ENCODE results near the gene FLNB.

The FLNB gene

DNA sequence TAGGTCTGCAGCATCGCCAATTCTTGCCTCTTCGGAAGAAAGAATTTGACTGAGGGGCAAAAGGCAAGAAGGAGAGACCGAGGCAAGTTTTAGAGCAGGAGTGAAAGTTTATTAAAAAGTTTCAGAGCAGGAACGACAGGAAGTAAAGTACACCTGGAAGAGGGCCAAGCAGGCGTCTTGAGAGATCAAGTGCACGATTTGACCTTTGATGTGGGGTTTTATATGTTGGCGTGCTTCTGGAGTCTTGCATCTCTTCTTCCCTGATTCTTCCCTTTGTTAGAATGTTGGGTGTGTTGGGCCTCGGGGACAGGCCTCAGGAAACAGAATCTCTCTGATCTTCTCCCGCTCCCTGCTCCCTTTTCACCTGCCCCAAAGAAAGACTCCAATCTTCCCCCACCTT is 40.6 kb upstream of the FLNB start:
- H3K9me3 ChIP-seq (ENCODE audit: control insufficient read depth, insufficient read depth, low read depth, low read length): no peaks in the 10 kb centered on the region
- TF ChIP-seq ZIC2 (tag by site-specific recombination; IDR thresholded peaks at IDR 0.05): no peak
- TF ChIP-seq SP2 (tag by site-specific recombination; IDR thresholded peaks at IDR 0.05): no peak
- no peak for TF ChIP-seq ZNF274 (IDR thresholded peaks at IDR 0.05; ENCODE audit: low read length)
- TF ChIP-seq ZNF274 (tag by site-specific recombination; IDR thresholded peaks at IDR 0.05; ENCODE audit: borderline replicate concordance): no peak
- no peak for TF ChIP-seq ZNF530 (tag by site-specific recombination; IDR thresholded peaks at IDR 0.05; ENCODE audit: low read depth)
- no peak for TF ChIP-seq ZNF624 (tag by site-specific recombination; IDR thresholded peaks at IDR 0.05)
- TF ChIP-seq ZNF354C (tag by site-specific recombination; IDR thresholded peaks at IDR 0.05; ENCODE audit: borderline replicate concordance, low read depth): no peak
- TF ChIP-seq ZNF324 (tag by site-specific recombination; IDR thresholded peaks at IDR 0.05): no peak
- no peak for TF ChIP-seq MZF1 (tag by site-specific recombination; IDR thresholded peaks at IDR 0.05; ENCODE audit: borderline replicate concordance)
- TF ChIP-seq ZNF747 (tag by site-specific recombination; IDR thresholded peaks at IDR 0.05): no peak
- no peak for TF ChIP-seq ZNF777 (tag by site-specific recombination; IDR thresholded peaks at IDR 0.05; ENCODE audit: borderline replicate concordance)
- TF ChIP-seq ZNF23 (tag by site-specific recombination; IDR thresholded peaks at IDR 0.05; ENCODE audit: borderline replicate concordance): no peak
- no peak for TF ChIP-seq SETDB1 (IDR thresholded peaks at IDR 0.05; ENCODE audit: insufficient read length, low read length)
- no peak overlapping the region for H3K4me3 ChIP-seq (ENCODE audit: low read depth, low read length)
- CTCF ChIA-PET: no interaction called here
- H3K27ac ChIP-seq (ENCODE audit: extremely low read depth, low read depth, low read length): no peak overlapping the region
- no peaks in the 10 kb centered on the region for H3K36me3 ChIP-seq (ENCODE audit: control insufficient read depth in 2 of 2, insufficient read depth in 1 of 2, low read length in 2 of 2)
- POLR2A ChIA-PET: no interaction called here
- H3K4me1 ChIP-seq (ENCODE audit: control insufficient read depth, insufficient read depth, low read length): no peaks in the 10 kb centered on the region

GRCh38 chr3:57968501-57968900 is 39.7 kb upstream of the FLNB start:
- TF ChIP-seq ZBTB21 (tag by site-specific recombination; IDR thresholded peaks at IDR 0.05): no peak
- TF ChIP-seq, protein P1, sequence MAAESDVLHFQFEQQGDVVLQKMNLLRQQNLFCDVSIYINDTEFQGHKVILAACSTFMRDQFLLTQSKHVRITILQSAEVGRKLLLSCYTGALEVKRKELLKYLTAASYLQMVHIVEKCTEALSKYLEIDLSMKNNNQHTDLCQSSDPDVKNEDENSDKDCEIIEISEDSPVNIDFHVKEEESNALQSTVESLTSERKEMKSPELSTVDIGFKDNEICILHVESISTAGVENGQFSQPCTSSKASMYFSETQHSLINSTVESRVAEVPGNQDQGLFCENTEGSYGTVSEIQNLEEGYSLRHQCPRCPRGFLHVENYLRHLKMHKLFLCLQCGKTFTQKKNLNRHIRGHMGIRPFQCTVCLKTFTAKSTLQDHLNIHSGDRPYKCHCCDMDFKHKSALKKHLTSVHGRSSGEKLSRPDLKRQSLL (tag by site-specific recombination; IDR thresholded peaks at IDR 0.05): no peak
- no peak for TF ChIP-seq ZNF704 (tag by site-specific recombination; IDR thresholded peaks at IDR 0.05)
- TF ChIP-seq ZNF114 (tag by site-specific recombination; IDR thresholded peaks at IDR 0.05): no peak
- no peak for TF ChIP-seq KLF7 (tag by site-specific recombination; IDR thresholded peaks at IDR 0.05; ENCODE audit: borderline replicate concordance)
- no peak for TF ChIP-seq ZNF202 (tag by site-specific recombination; IDR thresholded peaks at IDR 0.05; ENCODE audit: borderline replicate concordance)
- no peak for TF ChIP-seq ZNF146 (tag by site-specific recombination; IDR thresholded peaks at IDR 0.05)
- TF ChIP-seq ZNF629 (tag by site-specific recombination; IDR thresholded peaks at IDR 0.05): no peak
- H3K36me3 ChIP-seq (ENCODE audit: control insufficient read depth in 2 of 2, insufficient read depth in 1 of 2, low read length in 2 of 2): no peaks in the 10 kb centered on the region
- ChIA-PET POLR2A (no interaction called here), CTCF (no interaction called here)
- H3K27ac ChIP-seq (ENCODE audit: extremely low read depth, low read depth, low read length): no peak overlapping the region
- no peaks in the 10 kb centered on the region for H3K4me1 ChIP-seq (ENCODE audit: control insufficient read depth, insufficient read depth, low read length)
- H3K9me3 ChIP-seq (ENCODE audit: control insufficient read depth, insufficient read depth, low read depth, low read length): no peaks in the 10 kb centered on the region
- no peak overlapping the region for H3K4me3 ChIP-seq (ENCODE audit: low read depth, low read length)

DNA sequence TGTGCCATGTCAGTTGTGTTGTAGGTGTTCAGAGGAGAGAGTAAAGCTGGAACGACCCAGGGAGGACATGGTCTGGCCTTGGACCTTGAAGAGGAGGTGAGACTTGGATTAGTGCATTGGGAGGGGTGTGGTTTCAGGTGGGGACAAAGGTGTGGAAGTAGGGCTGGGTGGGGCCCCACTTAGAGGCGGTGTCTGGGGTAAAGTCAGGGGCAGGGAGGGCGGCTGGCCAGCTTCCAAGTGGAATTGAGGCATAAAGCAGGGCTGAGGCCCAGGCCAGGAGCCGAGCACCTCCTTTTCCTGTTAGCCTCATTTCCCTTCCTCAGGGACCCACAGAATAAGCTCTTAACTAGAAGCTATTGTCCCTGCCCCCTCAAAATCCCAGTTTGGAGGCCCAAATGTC is 36.2 kb upstream of the FLNB start:
- H3K9me3 ChIP-seq (ENCODE audit: control insufficient read depth, insufficient read depth, low read depth, low read length): no peaks in the 10 kb centered on the region
- TF ChIP-seq KLF9 (tag by site-specific recombination; IDR thresholded peaks at IDR 0.05; ENCODE audit: low read depth) (no peak), PRDM10 (tag by site-specific recombination; IDR thresholded peaks at IDR 0.05) (peak; percentile 60), ZNF768 (tag by site-specific recombination; IDR thresholded peaks at IDR 0.05) (no peak), KLF1 (tag by site-specific recombination; IDR thresholded peaks at IDR 0.05) (peak; percentile 86)
- POLR2A ChIA-PET: interaction anchor here (0.6 kb wide), 1 partner anchor 361 kb away, joined by 4 read pairs; the partner anchor contains the start of gene PXK
- H3K4me1 ChIP-seq (ENCODE audit: control insufficient read depth, insufficient read depth, low read length): no peaks in the 10 kb centered on the region
- CTCF ChIA-PET: interaction anchor here (1.4 kb wide), 1 partner anchor 9 kb away, joined by 4 read pairs; no protein-coding TSS in a partner anchor
- H3K4me3 ChIP-seq (ENCODE audit: low read depth, low read length): no peak overlapping the region
- H3K27ac ChIP-seq (ENCODE audit: extremely low read depth, low read depth, low read length): no peak overlapping the region
- H3K36me3 ChIP-seq (ENCODE audit: control insufficient read depth in 2 of 2, insufficient read depth in 1 of 2, low read length in 2 of 2): no peaks in the 10 kb centered on the region

Measured in HEK293 (cell line).